Ureter (tissue), 1 donor: ENCODE measurements around the gene ASXL1. TPM values are rescaled to one million over a fixed set of nuclear protein-coding genes. Genes with fewer than 3 reads are reported as not detected.
"Not testable (repeated sequence)": the region's sequence is repeated elsewhere in the genome, so short reads cannot be mapped to it uniquely, and the experiment has no call there.

ENCODE experiments used
- DNase-seq: peaks from one replicate; pipeline ENCODE4 v3.0.0-alpha.2; 2020; ENCODE audit warnings: low spot score
- total RNA-seq: library from RNA; stranded (reverse); gene quantifications from one replicate; pipeline ENCODE4 v1.2.4, GENCODE V29; 2023
- donor health status: DM: yes; HTN: yes; CAD: no.

ASXL1 gene
- total RNA-seq, 1 donor from 2014 or later: 69.5 TPM

GRCh38 chr20:32407131-32407750 is 49.1 kb downstream of the ASXL1 start:
- not testable (repeated sequence) for DNase-seq

GRCh38 chr20:32411955-32412706 is 54.0 kb downstream of the ASXL1 start:
- DNase-seq: no peak

GRCh38 chr20:32415494-32415893 is 57.4 kb downstream of the ASXL1 start:
- DNase-seq: no peak

- DNase-seq: no peak
Measured at GRCh38 chr20:32416206-32416605, 58.1 kb downstream of the ASXL1 start.

- no peak for DNase-seq
Measured at GRCh38 chr20:32418376-32418775, 60.2 kb downstream of the ASXL1 start.

GRCh38 chr20:32421290-32421689 is 63.2 kb downstream of the ASXL1 start:
- no peak for DNase-seq

GRCh38 chr20:32427996-32428395 is 69.9 kb downstream of the ASXL1 start:
- DNase-seq: no peak

GRCh38 chr20:32429343-32429742 is 71.2 kb downstream of the ASXL1 start:
- DNase-seq: no peak

- no peak for DNase-seq
Measured at GRCh38 chr20:32429745-32430360, 71.7 kb downstream of the ASXL1 start.

- DNase-seq: no peak
Measured at GRCh38 chr20:32431457-32431856, 73.3 kb downstream of the ASXL1 start.

- no peak for DNase-seq
Measured at GRCh38 chr20:32432277-32432676, 74.1 kb downstream of the ASXL1 start.

- no peak for DNase-seq
Measured at GRCh38 chr20:32433311-32434021, 75.3 kb downstream of the ASXL1 start.

- DNase-seq: no peak
Measured at GRCh38 chr20:32434434-32434833, 76.3 kb downstream of the ASXL1 start.

GRCh38 chr20:32435449-32436107 is 77.4 kb downstream of the ASXL1 start:
- DNase-seq: no peak

- no peak for DNase-seq
Measured at GRCh38 chr20:32436142-32436861, 78.2 kb downstream of the ASXL1 start.

- no peak for DNase-seq
Measured at GRCh38 chr20:32436968-32437367, 78.8 kb downstream of the ASXL1 start.

- DNase-seq: no peak
Measured at GRCh38 chr20:32437391-32438074, 79.4 kb downstream of the ASXL1 start.

- DNase-seq: no peak
Measured at GRCh38 chr20:32438331-32438858, 80.3 kb downstream of the ASXL1 start.

- no peak for DNase-seq
Measured at GRCh38 chr20:32439132-32439829, 81.2 kb downstream of the ASXL1 start.
